Body of pancreas (tissue), 4 donors: ENCODE data around the gene TJP3. TPM values are rescaled to one million over a fixed set of nuclear protein-coding genes. Genes with fewer than 3 reads are reported as not detected.

Experiments
- ATAC-seq: fragments of 150-250 bp; one replicate; pipeline ENCODE4 v1.9.1; 2016
- DNase-seq, 4 donors: peaks; one replicate each; pipeline ENCODE4 v3.0.0-alpha.2; 2019
- H3K27ac ChIP-seq, 4 donors: fragments of 200-600 bp; sonication (generic); 1 replicate in 3 of 4; 2 replicates in 1 of 4; pipeline versions ENCODE4 v1.5.1 to v1.6.1; 2016 to 2019; ENCODE audit warnings: mild to moderate bottlenecking in 1 of 4, mixed read lengths in 1 of 4, moderate library complexity in 1 of 4
- H3K27me3 ChIP-seq, 2 donors: fragments of 200-600 bp; sonication (generic); one replicate each; pipeline ENCODE4 v1.6.0; 2016; ENCODE audit warnings: mild to moderate bottlenecking in 1 of 2
- H3K36me3 ChIP-seq, 2 donors: fragments of 200-600 bp; sonication (generic); replicated peaks in 1 of 2; 2 replicates each; pipeline ENCODE4 v1.5.1; 2016; ENCODE audit warnings: low read depth in 2 of 2; ENCODE audit not compliant: insufficient read depth in 1 of 2
- H3K4me1 ChIP-seq: fragments of 200-600 bp; sonication (generic); one replicate; pipeline ENCODE4 v1.6.0; 2016
- H3K4me3 ChIP-seq, 2 donors: fragments of 200-600 bp; sonication (generic); 1 replicate in 1 of 2; 2 replicates in 1 of 2; pipeline ENCODE4 v1.5.1; 2016 to 2019
- H3K9me3 ChIP-seq, 3 donors: fragments of 200-600 bp; sonication (generic); 1 replicate in 2 of 3; 2 replicates in 1 of 3; pipeline ENCODE4 v1.5.1; 2016
- CTCF ChIP-seq, 7 experiments: fragments of 450-650 bp in 4 of 7; fragments of 200-600 bp in 3 of 7; sonication (generic) in 3 of 7; IDR thresholded peaks; one replicate each; pipeline ENCODE4 v1.5.1; 2016 to 2019; ENCODE audit warnings: antibody characterized with exemption in 7 of 7
- POLR2A ChIP-seq, 3 donors: fragments of 450-650 bp; IDR thresholded peaks; one replicate each; pipeline ENCODE4 v1.6.1; 2016; ENCODE audit warnings: antibody characterized with exemption in 3 of 3, mild to moderate bottlenecking in 2 of 3
- WGBS, 2 donors: methylation state at CpG; one replicate each; pipeline ENCODE4 v1.1.5; 2017; 5-methylcytosine and 5-hydroxymethylcytosine counted together
- intact Hi-C: fragments of 100-400 bp; cut with DNase I; formaldehyde crosslinking; loops from one replicate; pipeline ENCODE4 v1.15.1; 2023
- total RNA-seq, 2 donors: library from RNA; depleted of rRNA; stranded (reverse); fragments of >200 nt; gene quantifications; one replicate each; pipeline ENCODE4 v1.1.0, GENCODE V29; 2016

TJP3 gene
- total RNA-seq, 2 donors from 2014 or later = 15.8 to 21.4 TPM

GRCh38 chr19:3778104-3778867 lies 70.1 kb downstream of the TJP3 start:
- Histone ChIP-seq H3K4me1 (no peaks in the 10 kb centered on the region), H3K27me3 (no peaks in the 10 kb centered on the region), H3K4me3 (no peak overlapping the region), H3K27ac (no peak overlapping the region), H3K9me3 (peaks cover 0 to 23% (median 6%) of the 10 kb centered on the region in 3 donors), H3K36me3 (no peaks in the 10 kb centered on the region)
- TF ChIP-seq POLR2A (IDR thresholded peaks at IDR 0.05) = no peak
- no peak for TF ChIP-seq CTCF (IDR thresholded peaks at IDR 0.05)
- ATAC-seq = no peak
- 83 to 85% methylated on average over 7 to 32 of the region's 37 CpGs for WGBS, 2 donors
- no peak for DNase-seq
- intact Hi-C loops = no loop called here

DNA sequence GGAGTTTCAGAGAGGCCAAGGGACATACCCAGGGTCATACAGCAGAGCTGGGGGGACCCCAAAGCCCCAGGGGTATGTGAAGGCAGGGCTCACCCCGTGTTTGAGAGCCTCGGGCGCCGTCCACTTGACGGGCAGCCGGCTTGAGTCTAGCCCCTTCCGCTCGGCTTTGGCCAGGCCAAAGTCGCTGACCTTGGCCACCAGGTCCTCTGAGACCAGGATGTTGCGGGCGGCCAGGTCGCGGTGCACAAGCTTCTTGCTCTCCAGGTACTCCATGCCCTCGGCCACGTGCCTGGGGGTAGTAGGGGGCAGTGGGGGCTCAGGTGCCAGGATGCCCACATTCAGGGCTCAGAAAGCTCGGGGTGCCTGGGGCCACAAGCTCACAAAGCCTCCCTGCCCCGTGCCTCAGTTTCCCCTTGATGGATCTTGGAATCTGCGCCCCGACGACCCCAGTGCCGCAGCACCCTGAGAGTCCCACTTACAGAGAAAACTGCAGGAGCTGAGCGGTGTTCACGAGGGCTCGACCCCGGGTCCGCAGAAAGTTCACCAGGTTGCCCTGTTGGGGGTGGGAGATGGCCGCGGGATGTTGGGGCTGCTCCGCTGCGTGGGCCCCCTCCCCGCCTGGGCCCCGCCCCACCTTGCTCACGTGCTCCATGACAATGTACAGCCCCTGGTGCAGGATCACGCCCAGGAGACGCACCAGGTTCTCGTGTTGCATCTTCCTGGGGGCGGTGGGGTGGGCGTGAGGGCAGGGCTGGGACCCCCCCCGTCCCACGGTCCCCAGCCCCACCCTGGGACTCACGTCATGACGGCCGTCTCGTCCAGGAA lies 70.9 kb downstream of the TJP3 start:
- Histone ChIP-seq H3K36me3 (no peaks in the 10 kb centered on the region), H3K9me3 (peaks cover 0 to 23% (median 6%) of the 10 kb centered on the region in 3 donors), H3K4me3 (no peak overlapping the region), H3K27me3 (no peaks in the 10 kb centered on the region), H3K27ac (no peak overlapping the region), H3K4me1 (no peaks in the 10 kb centered on the region)
- ATAC-seq = no peak
- intact Hi-C loops = no loop called here
- 61 to 100% methylated on average over 1 to 37 of the region's 44 CpGs for WGBS, 2 donors
- no peak for DNase-seq
- TF ChIP-seq CTCF (IDR thresholded peaks at IDR 0.05) = no peak

DNA sequence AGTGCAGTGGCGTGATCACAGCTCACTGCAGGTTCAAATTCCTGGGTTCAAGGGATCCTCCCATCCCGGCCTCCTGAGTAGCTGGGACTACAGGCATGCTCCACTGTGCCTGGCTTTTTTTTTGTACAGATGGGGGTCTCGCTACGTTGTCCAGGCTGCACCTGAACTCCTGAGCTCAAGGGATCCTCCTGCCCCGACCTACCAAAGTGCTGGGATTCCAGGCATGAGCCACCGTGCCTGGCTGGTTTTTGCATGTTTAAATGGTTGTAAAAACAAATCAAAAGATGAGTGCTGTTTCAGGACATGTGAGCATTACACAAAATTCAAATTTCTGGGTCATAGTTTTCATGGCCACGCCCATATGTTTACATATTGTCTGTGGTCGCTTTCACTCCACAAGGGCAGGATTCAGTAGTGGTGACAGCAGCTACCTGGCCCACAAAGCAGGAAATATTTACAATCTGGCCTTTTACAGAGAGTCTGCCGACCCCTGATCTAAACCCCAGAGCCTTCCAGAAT lies 72.7 kb downstream of the TJP3 start:
- intact Hi-C loops = no loop called here
- WGBS, 2 donors = 90 to 94% methylated on average over 9 of the region's 9 CpGs
- H3K27ac ChIP-seq = no peak overlapping the region
- no peaks in the 10 kb centered on the region for H3K36me3 ChIP-seq
- no peak overlapping the region for H3K4me3 ChIP-seq
- ATAC-seq (no peak), DNase-seq (no peak)
- TF ChIP-seq CTCF (IDR thresholded peaks at IDR 0.05) (no peak), POLR2A (IDR thresholded peaks at IDR 0.05) (no peak)
- peaks cover 0 to 23% (median 6%) of the 10 kb centered on the region in 3 donors for H3K9me3 ChIP-seq
- no peaks in the 10 kb centered on the region for H3K27me3 ChIP-seq
- H3K4me1 ChIP-seq = peaks cover 2% of the 10 kb centered on the region

- intact Hi-C loops = no loop called here
- Histone ChIP-seq H3K4me3 (no peak overlapping the region), H3K27me3 (no peaks in the 10 kb centered on the region), H3K4me1 (peaks cover 5% of the 10 kb centered on the region), H3K36me3 (no peaks in the 10 kb centered on the region), H3K9me3 (peaks cover 0 to 23% (median 6%) of the 10 kb centered on the region in 3 donors), H3K27ac (no peak overlapping the region)
- no peak for DNase-seq
- WGBS, 2 donors = 96 to 97% methylated on average over 2 of the region's 2 CpGs
- ATAC-seq = no peak
- TF ChIP-seq POLR2A (IDR thresholded peaks at IDR 0.05) (no peak), CTCF (IDR thresholded peaks at IDR 0.05) (no peak)
These were observed 73.4 kb downstream of the TJP3 start for GRCh38 chr19:3781603-3782002.
